Measurements from ENCODE around the gene SLC16A10.
"Not testable (repeated sequence)": the region's sequence is repeated elsewhere in the genome, so short reads cannot be mapped to it uniquely, and the experiment has no call there.

Gene SLC16A10

GRCh38 chr6:111171577-111172400 lies 84.5 kb downstream of the SLC16A10 start:
- Mint-ChIP-seq H3K9me3 (no peaks in the 10 kb centered on the region), H3K4me1 (ENCODE audit: low read depth in 2 of 2) (peaks cover 0 to 3% of the 10 kb centered on the region in 2 donors), H3K27me3 (peaks cover 16 to 22% of the 10 kb centered on the region in 2 donors), H3K4me3 (no peak overlapping the region), H3K27ac (no peak overlapping the region), H3K36me3 (ENCODE audit: insufficient read depth) (no peaks in the 10 kb centered on the region)
- ATAC-seq (replicated peaks) (no peak), DNase-seq (no peak)

DNA sequence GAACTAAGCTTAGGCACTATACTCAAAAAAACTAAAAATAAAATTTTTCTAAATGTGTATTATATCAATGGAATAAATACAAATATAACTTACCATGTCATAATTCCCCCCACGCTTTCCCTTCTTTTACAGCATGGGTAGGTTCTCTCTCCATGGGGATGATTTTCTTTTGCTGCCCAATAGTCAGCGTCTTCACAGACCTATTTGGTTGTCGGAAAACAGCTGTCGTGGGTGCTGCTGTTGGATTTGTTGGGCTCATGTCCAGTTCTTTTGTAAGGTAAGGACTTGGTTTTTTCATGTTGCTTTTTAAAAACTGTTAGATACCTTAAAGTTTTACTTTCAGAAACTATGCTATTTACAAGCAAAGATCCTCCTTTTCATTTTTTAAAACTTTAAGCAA lies 85.3 kb downstream of the SLC16A10 start:
- H3K9me3 Mint-ChIP-seq: no peaks in the 10 kb centered on the region
- DNase-seq: no peak
- H3K27me3 Mint-ChIP-seq: peaks cover 13 to 16% of the 10 kb centered on the region in 2 donors
- ATAC-seq (replicated peaks): no peak
- peaks cover 0 to 3% of the 10 kb centered on the region in 2 donors for H3K4me1 Mint-ChIP-seq (ENCODE audit: low read depth in 2 of 2)
- H3K36me3 Mint-ChIP-seq (ENCODE audit: insufficient read depth): no peaks in the 10 kb centered on the region
- no peak overlapping the region for H3K27ac Mint-ChIP-seq
- H3K4me3 Mint-ChIP-seq: no peak overlapping the region

- H3K4me3 Mint-ChIP-seq: no peak overlapping the region
- peaks cover 0 to 3% of the 10 kb centered on the region in 2 donors for H3K4me1 Mint-ChIP-seq (ENCODE audit: low read depth in 2 of 2)
- H3K27ac Mint-ChIP-seq: no peak overlapping the region
- DNase-seq (no peak), ATAC-seq (replicated peaks) (no peak)
- peaks cover 18 to 22% of the 10 kb centered on the region in 2 donors for H3K27me3 Mint-ChIP-seq
- no peaks in the 10 kb centered on the region for H3K36me3 Mint-ChIP-seq (ENCODE audit: insufficient read depth)
- H3K9me3 Mint-ChIP-seq: no peaks in the 10 kb centered on the region
These were observed 86.0 kb downstream of the SLC16A10 start for GRCh38 chr6:111173341-111173740.

DNA sequence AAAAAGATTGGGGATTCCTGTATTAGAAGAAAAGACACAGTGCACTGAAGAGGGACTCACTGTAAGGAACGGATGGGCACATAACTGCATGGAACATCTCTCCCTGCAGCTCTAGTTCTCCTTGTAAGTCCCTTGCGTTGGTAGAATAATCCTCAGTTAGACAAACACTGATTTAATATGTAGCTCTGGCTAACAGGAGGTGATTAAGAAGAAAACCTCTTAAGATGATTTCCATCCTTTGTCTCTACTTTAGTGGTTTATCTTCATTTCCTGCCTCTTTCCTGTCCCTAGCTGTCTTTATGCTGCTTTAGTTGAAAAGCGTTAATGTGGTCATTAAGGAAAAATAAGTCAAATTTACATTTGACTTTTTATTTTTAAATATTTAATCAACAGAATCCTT lies 86.6 kb downstream of the SLC16A10 start:
- Mint-ChIP-seq H3K4me1 (ENCODE audit: low read depth in 2 of 2) (peaks cover 0 to 1% of the 10 kb centered on the region in 2 donors), H3K27ac (no peak overlapping the region), H3K4me3 (no peak overlapping the region), H3K27me3 (peaks cover 15 to 16% of the 10 kb centered on the region in 2 donors), H3K9me3 (no peaks in the 10 kb centered on the region), H3K36me3 (ENCODE audit: insufficient read depth) (no peaks in the 10 kb centered on the region)
- no peak for DNase-seq
- ATAC-seq (replicated peaks): no peak

DNA sequence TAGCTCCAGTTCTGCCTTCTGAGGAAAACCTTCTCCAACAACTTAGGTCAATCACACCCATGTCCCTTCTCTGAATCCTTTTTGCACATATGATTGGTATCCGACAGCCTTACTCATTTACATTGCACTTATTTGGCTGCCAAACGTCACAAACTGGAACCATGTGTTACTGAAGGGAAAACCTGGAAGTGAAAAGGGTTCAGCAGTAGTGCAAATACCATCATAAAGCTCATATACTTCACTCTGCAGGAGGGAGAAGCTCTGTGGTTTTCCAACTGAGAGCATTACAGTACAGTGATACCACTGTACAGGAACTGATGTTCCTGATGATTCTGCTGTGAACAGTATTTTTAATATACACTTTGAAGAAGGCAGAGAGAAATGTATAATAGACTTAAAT lies 87.8 kb downstream of the SLC16A10 start:
- peaks cover 9 to 11% of the 10 kb centered on the region in 2 donors for H3K27me3 Mint-ChIP-seq
- no peak for DNase-seq
- ATAC-seq (replicated peaks): no peak
- peaks cover 0 to 1% of the 10 kb centered on the region in 2 donors for H3K4me1 Mint-ChIP-seq (ENCODE audit: low read depth in 2 of 2)
- H3K4me3 Mint-ChIP-seq: no peak overlapping the region
- H3K36me3 Mint-ChIP-seq (ENCODE audit: insufficient read depth): no peaks in the 10 kb centered on the region
- no peak overlapping the region for H3K27ac Mint-ChIP-seq
- no peaks in the 10 kb centered on the region for H3K9me3 Mint-ChIP-seq

- Mint-ChIP-seq H3K4me3 (no peak overlapping the region), H3K27me3 (peaks cover 9% of the 10 kb centered on the region in 2 donors), H3K36me3 (ENCODE audit: insufficient read depth) (no peaks in the 10 kb centered on the region), H3K27ac (no peak overlapping the region), H3K9me3 (no peaks in the 10 kb centered on the region), H3K4me1 (ENCODE audit: low read depth in 2 of 2) (peaks cover 0 to 1% of the 10 kb centered on the region in 2 donors)
- ATAC-seq (replicated peaks) (no peak), DNase-seq (no peak)
These were observed 88.9 kb downstream of the SLC16A10 start for GRCh38 chr6:111176038-111176759.

DNA sequence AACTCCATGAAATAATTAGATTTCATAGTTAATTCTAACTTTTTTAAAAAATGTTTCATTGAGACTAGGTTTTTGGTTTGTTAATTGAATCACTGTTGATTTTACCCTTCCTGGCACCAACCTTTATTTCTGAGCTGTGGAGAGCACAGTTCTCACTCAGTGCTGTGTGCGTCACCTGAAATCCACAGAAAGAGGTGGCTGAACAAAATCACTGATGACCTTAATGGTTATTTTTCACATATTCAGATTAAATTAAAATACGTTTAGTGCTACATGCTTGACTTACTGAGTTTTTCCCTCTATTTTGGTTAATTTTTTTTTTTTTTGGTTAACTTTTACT lies 89.4 kb downstream of the SLC16A10 start:
- Mint-ChIP-seq H3K27ac (no peak overlapping the region), H3K4me1 (ENCODE audit: low read depth in 2 of 2) (peaks cover 0 to 1% of the 10 kb centered on the region in 2 donors), H3K4me3 (no peak overlapping the region), H3K27me3 (peaks cover 6 to 9% of the 10 kb centered on the region in 2 donors), H3K9me3 (no peaks in the 10 kb centered on the region), H3K36me3 (ENCODE audit: insufficient read depth) (no peaks in the 10 kb centered on the region)
- ATAC-seq (replicated peaks) (no peak), DNase-seq (no peak)

GRCh38 chr6:111177131-111177530 lies 89.8 kb downstream of the SLC16A10 start:
- Mint-ChIP-seq H3K4me3 (no peak overlapping the region), H3K27me3 (peaks cover 6 to 9% of the 10 kb centered on the region in 2 donors), H3K4me1 (ENCODE audit: low read depth in 2 of 2) (peaks cover 0 to 1% of the 10 kb centered on the region in 2 donors), H3K27ac (no peak overlapping the region), H3K36me3 (ENCODE audit: insufficient read depth) (no peaks in the 10 kb centered on the region), H3K9me3 (no peaks in the 10 kb centered on the region)
- DNase-seq (no peak), ATAC-seq (replicated peaks) (no peak)

DNA sequence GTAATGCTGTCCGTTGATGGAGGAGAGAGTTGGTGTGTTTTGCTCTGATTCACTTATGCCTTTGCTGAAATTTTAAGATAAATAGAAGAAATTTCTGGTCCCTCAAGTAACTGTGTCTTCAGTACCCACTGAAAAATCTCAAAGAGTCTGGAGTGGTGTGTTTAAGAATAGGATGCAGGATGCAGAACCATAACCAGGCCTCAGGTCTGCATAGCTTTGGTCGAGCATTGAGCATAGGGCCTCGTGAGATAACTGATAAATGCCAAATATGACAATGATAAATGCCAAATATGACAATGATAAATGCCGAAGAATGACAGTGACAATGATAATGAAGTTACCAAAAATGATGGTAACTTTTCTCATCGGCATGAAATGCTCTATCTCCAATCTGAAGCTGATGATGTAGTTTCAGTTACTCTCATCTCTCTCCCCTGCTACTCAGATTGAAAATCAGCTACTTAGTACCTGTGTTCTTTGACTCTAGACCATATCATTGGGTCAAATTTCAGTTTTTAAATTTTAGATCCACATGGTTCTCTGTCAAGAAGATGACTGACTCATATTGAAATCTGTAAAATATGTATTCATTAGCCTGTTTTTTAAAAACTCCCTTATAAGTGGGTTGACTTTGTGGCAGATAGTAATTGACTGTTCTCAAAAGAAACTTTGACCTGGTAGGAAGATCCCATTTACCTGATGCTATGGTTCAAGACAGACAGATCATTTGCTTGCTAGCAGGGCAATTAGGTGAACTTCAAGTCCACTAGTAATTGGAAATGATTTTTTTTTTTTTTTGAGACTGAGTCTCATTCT lies 96.6 kb downstream of the SLC16A10 start:
- no peak for ATAC-seq (replicated peaks)
- Mint-ChIP-seq H3K27ac (no peak overlapping the region), H3K27me3 (no peaks in the 10 kb centered on the region), H3K36me3 (ENCODE audit: insufficient read depth) (no peaks in the 10 kb centered on the region), H3K4me3 (no peak overlapping the region), H3K4me1 (ENCODE audit: low read depth in 2 of 2) (no peaks in the 10 kb centered on the region), H3K9me3 (no peaks in the 10 kb centered on the region)
- DNase-seq: no peak

GRCh38 chr6:111184827-111185532 lies 97.7 kb downstream of the SLC16A10 start:
- no peaks in the 10 kb centered on the region for H3K9me3 Mint-ChIP-seq
- H3K27me3 Mint-ChIP-seq: no peaks in the 10 kb centered on the region
- no peak for ATAC-seq (replicated peaks)
- H3K4me1 Mint-ChIP-seq (ENCODE audit: low read depth in 2 of 2): no peaks in the 10 kb centered on the region
- no peak overlapping the region for H3K4me3 Mint-ChIP-seq
- no peaks in the 10 kb centered on the region for H3K36me3 Mint-ChIP-seq (ENCODE audit: insufficient read depth)
- DNase-seq: no peak
- H3K27ac Mint-ChIP-seq: no peak overlapping the region

GRCh38 chr6:111185954-111186353 lies 98.7 kb downstream of the SLC16A10 start:
- ATAC-seq (replicated peaks) (no peak), DNase-seq (no peak)
- no peak overlapping the region for H3K27ac Mint-ChIP-seq
- no peaks in the 10 kb centered on the region for H3K9me3 Mint-ChIP-seq
- H3K36me3 Mint-ChIP-seq (ENCODE audit: insufficient read depth): no peaks in the 10 kb centered on the region
- H3K4me1 Mint-ChIP-seq (ENCODE audit: low read depth in 2 of 2): no peaks in the 10 kb centered on the region
- H3K4me3 Mint-ChIP-seq: no peak overlapping the region
- no peaks in the 10 kb centered on the region for H3K27me3 Mint-ChIP-seq

- no peak for DNase-seq
- H3K36me3 Mint-ChIP-seq (ENCODE audit: insufficient read depth): no peaks in the 10 kb centered on the region
- peaks cover 6 to 8% of the 10 kb centered on the region in 2 donors for H3K27me3 Mint-ChIP-seq
- no peak for ATAC-seq (replicated peaks)
- no peak overlapping the region for H3K27ac Mint-ChIP-seq
- H3K9me3 Mint-ChIP-seq: no peaks in the 10 kb centered on the region
- H3K4me3 Mint-ChIP-seq: no peak overlapping the region
- H3K4me1 Mint-ChIP-seq (ENCODE audit: low read depth in 2 of 2): no peaks in the 10 kb centered on the region
These were observed 100.6 kb downstream of the SLC16A10 start for GRCh38 chr6:111187874-111188273.

DNA sequence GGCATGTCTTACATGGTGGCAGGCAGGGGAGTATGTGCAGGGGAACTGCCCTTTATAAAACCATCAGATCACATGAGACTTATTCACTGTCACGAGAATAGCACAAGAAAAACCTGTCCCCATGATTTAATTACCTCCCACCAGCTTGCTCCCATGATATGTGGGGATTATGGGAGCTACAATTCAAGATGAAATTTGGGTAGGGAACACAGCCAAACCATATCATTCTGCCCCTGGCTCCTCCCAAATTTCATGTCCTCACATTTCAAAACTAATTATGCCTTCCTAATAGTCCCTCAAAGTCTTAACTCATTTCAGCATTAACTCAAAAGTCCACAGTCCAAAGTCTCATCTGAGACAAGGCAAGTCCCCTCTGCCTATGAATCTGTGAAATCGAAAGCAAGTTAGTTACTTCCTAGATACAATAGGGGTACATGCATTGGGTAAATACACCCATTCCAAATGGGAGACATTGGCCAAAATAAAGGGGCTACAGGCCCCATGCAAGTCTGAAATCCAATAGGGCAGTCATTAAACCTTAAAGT lies 102.4 kb downstream of the SLC16A10 start:
- not testable (repeated sequence) for H3K4me1 Mint-ChIP-seq (ENCODE audit: low read depth in 2 of 2); DNase-seq; ATAC-seq (replicated peaks); H3K9me3 Mint-ChIP-seq; H3K36me3 Mint-ChIP-seq (ENCODE audit: insufficient read depth); H3K27ac Mint-ChIP-seq; H3K4me3 Mint-ChIP-seq
- H3K27me3 Mint-ChIP-seq: peaks cover 8 to 10% of the 10 kb centered on the region in 2 donors

Measured in effector memory CD8-positive, alpha-beta T cell (primary cell).